GM12873 (cell line): ENCODE results near the gene NDUFS7.
A peak's percentile ranks its signal among the peaks of the same experiment; 100 is the strongest.

Experiments used
- TF ChIP-seq, protein P1 (sequence below): IDR thresholded peaks from 2 replicates; pipeline ENCODE4 v1.5.1; 2012; ENCODE audit warnings: low read depth, mild to moderate bottlenecking, moderate library complexity, low read length, control low read depth; ENCODE audit not compliant: insufficient read depth; ENCODE audit errors: missing control alignments

Gene NDUFS7

GRCh38 chr19:1376415-1376805 lies 7.3 kb upstream of the NDUFS7 start:
- TF ChIP-seq, protein P1, sequence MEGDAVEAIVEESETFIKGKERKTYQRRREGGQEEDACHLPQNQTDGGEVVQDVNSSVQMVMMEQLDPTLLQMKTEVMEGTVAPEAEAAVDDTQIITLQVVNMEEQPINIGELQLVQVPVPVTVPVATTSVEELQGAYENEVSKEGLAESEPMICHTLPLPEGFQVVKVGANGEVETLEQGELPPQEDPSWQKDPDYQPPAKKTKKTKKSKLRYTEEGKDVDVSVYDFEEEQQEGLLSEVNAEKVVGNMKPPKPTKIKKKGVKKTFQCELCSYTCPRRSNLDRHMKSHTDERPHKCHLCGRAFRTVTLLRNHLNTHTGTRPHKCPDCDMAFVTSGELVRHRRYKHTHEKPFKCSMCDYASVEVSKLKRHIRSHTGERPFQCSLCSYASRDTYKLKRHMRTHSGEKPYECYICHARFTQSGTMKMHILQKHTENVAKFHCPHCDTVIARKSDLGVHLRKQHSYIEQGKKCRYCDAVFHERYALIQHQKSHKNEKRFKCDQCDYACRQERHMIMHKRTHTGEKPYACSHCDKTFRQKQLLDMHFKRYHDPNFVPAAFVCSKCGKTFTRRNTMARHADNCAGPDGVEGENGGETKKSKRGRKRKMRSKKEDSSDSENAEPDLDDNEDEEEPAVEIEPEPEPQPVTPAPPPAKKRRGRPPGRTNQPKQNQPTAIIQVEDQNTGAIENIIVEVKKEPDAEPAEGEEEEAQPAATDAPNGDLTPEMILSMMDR, result no peak

DNA sequence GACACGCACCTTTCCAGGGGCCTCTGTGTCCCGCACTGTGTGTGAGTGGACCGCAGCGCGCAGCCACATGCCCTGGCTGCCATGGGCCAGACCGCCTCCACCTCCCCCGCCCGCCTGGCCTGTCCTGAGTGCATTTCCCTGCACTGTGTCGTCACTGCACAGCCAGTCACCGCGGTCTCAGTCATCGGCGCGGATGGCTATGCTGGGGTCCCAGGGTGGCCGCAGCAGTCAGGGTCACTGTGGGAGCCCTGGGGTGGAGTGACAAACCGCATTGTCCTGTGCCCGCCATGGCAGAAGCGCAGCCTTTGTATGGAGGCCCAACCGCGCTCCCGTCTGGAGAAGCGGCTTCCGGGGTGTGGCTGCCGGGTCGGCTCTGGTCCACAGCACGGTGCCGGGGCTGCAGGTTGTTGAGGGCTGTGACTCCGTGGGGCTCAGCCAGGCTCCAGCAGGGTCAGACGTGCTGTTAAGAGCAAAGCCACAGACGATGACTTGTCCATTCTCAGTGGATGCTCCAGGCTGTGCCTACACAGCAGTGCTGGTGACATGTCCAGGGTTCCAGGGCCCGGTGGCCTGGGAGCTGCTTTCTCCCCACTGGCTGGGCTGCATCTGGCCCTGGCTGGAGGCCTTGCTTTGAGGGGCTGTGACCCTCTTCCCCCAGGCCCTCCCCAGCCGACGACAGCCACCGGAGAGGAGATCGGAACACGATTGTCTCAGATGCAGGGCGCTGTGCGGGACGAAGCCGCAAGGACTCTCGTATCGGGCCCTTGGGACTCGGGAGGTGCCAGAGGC lies 6.3 kb upstream of the NDUFS7 start:
- TF ChIP-seq, protein P1, result no peak

DNA sequence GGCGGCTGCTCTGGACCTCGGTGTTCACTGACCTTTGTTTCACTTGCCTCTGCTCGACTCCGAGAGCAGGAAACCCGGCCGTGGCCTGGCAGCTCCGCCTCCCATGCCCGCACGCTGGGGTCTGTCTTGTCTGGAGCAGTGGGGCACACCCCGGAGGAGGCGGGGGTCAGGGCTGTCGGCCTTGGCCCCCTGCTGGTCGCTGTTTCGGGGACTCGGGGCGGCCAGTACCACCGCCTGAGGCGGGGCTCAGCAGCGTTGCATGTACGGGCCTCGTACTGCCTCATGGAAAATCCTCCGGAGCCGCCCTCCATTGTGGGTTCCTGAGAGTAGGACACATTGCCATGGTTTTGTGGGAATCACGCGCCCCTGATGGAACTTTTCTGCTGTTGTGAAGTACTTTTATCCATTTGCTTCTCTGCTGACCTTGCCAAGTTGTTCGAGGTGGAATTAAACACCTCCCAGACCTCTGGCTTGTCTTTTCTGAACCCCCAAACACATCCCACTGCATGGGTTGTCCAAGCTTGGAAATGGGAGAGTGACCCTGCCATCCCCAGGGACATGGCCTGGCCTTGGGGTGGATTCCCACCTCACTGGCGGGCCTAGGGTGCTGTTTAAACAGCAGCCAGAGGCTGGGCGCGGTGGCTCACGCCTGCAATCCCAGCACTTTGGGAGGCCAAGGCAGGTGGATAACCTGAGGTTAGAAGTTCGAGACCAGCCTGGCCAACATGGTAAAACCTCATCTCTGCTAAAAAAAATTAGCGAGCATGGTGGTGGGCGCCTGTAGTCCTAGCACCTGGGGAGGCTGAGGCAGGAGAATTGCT lies 5.5 kb upstream of the NDUFS7 start:
- TF ChIP-seq, protein P1, result peak; percentile 16

DNA sequence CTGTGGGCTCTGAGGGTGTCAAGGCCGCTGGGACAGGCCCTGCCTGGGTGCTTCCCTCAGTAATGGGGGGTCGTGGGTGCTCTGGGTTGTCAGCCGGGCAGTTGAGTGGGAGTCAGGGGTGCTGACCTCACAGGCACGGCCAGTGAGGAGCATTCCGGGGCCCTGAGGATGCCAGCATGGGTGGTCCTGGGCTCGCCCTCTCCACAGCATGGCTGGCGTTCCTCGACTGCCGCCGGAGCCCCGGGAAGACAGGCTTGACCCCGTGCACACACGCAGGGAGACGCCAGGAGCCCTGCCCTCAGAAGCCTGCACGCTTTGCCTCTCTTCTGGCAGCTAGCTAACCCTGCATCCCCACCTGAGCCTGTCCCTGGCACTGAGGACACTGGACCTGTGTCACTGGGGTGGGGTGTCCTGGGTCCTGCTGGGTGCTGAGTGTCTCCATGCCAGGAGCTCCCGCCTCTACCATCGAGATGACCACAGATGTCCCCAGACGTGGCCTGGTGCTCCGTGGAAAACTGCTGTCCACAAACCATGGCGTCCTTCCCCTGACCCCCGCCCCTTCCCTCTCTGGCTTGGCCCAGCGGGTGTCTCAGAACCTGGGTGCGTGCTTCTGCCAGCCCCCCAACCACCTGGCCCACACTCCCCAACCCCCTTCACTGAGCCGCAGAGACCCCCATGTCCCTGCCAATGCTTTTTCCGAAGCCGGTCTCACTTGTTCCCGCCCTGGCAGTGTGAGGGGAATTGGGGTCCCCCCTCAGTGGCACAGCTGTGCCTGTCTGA lies 4.4 kb upstream of the NDUFS7 start:
- TF ChIP-seq, protein P1, result no peak

DNA sequence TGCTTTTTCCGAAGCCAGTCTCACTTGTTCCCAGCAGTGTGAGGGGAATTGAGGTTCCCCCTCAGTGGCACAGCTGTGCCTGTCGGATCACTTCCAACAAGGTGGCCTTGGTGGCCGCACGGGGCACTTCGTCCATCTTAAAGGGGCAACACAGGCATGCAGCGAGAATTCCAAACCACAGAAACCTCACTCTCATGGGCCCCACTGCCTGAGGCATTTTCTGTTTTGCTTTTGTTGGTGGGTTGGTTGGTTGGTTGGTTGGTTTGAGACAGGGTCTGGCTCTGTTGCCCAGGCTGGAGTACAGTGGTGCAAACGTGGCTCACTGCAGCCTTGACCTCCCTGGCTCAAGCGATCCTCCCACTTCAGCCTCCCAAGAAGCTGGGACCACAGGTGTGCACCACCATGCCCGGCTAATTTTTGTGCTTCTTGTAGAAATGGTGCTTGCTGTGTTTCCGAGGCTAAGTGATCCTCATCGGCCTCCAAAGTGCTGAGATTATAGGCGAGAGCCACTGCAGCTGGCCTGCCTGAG lies 3.7 kb upstream of the NDUFS7 start:
- TF ChIP-seq, protein P1, result no peak

- TF ChIP-seq, protein P1, result no peak
These were observed 1.5 kb upstream of the NDUFS7 start for GRCh38 chr19:1382250-1382649.

- TF ChIP-seq, protein P1, result no peak
These were observed 743 bp upstream of the NDUFS7 start for GRCh38 chr19:1383017-1383311.
